ENCODE measurements around the gene HEG1.

- TF ChIP-seq, protein P1, sequence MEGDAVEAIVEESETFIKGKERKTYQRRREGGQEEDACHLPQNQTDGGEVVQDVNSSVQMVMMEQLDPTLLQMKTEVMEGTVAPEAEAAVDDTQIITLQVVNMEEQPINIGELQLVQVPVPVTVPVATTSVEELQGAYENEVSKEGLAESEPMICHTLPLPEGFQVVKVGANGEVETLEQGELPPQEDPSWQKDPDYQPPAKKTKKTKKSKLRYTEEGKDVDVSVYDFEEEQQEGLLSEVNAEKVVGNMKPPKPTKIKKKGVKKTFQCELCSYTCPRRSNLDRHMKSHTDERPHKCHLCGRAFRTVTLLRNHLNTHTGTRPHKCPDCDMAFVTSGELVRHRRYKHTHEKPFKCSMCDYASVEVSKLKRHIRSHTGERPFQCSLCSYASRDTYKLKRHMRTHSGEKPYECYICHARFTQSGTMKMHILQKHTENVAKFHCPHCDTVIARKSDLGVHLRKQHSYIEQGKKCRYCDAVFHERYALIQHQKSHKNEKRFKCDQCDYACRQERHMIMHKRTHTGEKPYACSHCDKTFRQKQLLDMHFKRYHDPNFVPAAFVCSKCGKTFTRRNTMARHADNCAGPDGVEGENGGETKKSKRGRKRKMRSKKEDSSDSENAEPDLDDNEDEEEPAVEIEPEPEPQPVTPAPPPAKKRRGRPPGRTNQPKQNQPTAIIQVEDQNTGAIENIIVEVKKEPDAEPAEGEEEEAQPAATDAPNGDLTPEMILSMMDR (IDR thresholded peaks at IDR 0.05; ENCODE audit: low read depth, low read length): no peak
- TF ChIP-seq, protein P2, sequence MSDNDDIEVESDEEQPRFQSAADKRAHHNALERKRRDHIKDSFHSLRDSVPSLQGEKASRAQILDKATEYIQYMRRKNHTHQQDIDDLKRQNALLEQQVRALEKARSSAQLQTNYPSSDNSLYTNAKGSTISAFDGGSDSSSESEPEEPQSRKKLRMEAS (IDR thresholded peaks at IDR 0.05; ENCODE audit: low read depth, low read length): no peak
- no peak for TF ChIP-seq POLR2A (IDR thresholded peaks at IDR 0.05; ENCODE audit: extremely low read depth, insufficient read length)
Observed at GRCh38 chr3:125051205-125051604, 4.6 kb downstream of the HEG1 start.

Data from NB4 (cell line).